GM18867 (cell line): Measurements from ENCODE around the gene AKT1.
"Not testable (repeated sequence)": the region's sequence is repeated elsewhere in the genome, so short reads cannot be mapped to it uniquely, and the experiment has no call there.

ENCODE experiments used
- ATAC-seq: cut with Tn5 transposase; IDR thresholded peaks from one replicate; pipeline ENCODE4 v1.9.1; 2021; ENCODE audit warnings: mild to moderate bottlenecking, moderate library complexity; ENCODE audit not compliant: unreplicated experiment

The AKT1 gene

GRCh38 chr14:104741803-104742251 lies 53.7 kb downstream of the AKT1 start:
- ATAC-seq = no peak

- no peak for ATAC-seq
These were observed 54.3 kb downstream of the AKT1 start for GRCh38 chr14:104741108-104741802.

- no peak for ATAC-seq
These were observed 55.7 kb downstream of the AKT1 start for GRCh38 chr14:104739546-104740516.

- ATAC-seq = no peak
These were observed 56.5 kb downstream of the AKT1 start for GRCh38 chr14:104739026-104739425.

GRCh38 chr14:104738375-104739019 lies 57.1 kb downstream of the AKT1 start:
- ATAC-seq = no peak

GRCh38 chr14:104735830-104736642 lies 59.5 kb downstream of the AKT1 start:
- no peak for ATAC-seq

GRCh38 chr14:104734991-104735779 lies 60.4 kb downstream of the AKT1 start:
- ATAC-seq = no peak

- no peak for ATAC-seq
These were observed 61.0 kb downstream of the AKT1 start for GRCh38 chr14:104734601-104734990.

- no peak for ATAC-seq
These were observed 61.4 kb downstream of the AKT1 start for GRCh38 chr14:104734051-104734587.

- ATAC-seq = no peak
These were observed 62.4 kb downstream of the AKT1 start for GRCh38 chr14:104732931-104733681.

- no peak for ATAC-seq
These were observed 63.2 kb downstream of the AKT1 start for GRCh38 chr14:104732355-104732804.

GRCh38 chr14:104731320-104732294 lies 63.9 kb downstream of the AKT1 start:
- no peak for ATAC-seq

- no peak for ATAC-seq
These were observed 65.1 kb downstream of the AKT1 start for GRCh38 chr14:104730487-104730886.

GRCh38 chr14:104729835-104730181 lies 65.7 kb downstream of the AKT1 start:
- no peak for ATAC-seq

- ATAC-seq = not testable (repeated sequence)
These were observed 66.2 kb downstream of the AKT1 start for GRCh38 chr14:104729176-104729834.

- ATAC-seq = no peak
These were observed 66.9 kb downstream of the AKT1 start for GRCh38 chr14:104728631-104729030.
